M059J (cell line): ENCODE data around the gene ZNF689. TPM values are rescaled to one million over a fixed set of nuclear protein-coding genes. Genes with fewer than 3 reads are reported as not detected.

Experiments used
- DNase-seq: peaks from one replicate; pipeline ENCODE4 v3.0.0-alpha.2; 2012; ENCODE audit warnings: low read depth
- total RNA-seq: library from RNA; depleted of rRNA; stranded (reverse); fragments of >200 nt; shearing (Covaris generic); gene quantifications from 2 replicates; pipeline ENCODE4 v1.2.3, GENCODE V29; 2014; rRNA removed

Gene ZNF689
- total RNA-seq, 1 experiment from 2014 or later: 9.9 TPM

DNA sequence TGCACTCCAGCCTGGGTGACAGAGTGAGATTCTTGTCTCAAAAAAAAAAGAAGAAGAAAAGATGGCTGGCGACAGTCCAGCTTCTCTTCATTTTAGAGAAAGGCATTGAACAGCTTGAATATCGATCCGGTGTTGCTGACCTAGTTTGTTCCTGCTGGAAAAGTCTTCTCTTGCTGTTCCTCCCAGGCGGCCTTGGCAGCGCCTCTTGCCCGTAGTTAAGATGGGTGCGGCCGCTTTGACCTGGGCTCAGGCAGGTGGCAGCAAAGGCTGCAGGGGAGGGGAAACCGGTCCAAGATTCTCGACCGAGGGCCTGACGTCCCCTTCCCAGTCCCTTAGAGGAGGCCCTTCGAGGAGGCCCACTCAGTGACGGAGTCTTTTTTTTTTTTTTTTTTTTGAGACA, 48.2 kb downstream of the ZNF689 start:
- no peak for DNase-seq

DNA sequence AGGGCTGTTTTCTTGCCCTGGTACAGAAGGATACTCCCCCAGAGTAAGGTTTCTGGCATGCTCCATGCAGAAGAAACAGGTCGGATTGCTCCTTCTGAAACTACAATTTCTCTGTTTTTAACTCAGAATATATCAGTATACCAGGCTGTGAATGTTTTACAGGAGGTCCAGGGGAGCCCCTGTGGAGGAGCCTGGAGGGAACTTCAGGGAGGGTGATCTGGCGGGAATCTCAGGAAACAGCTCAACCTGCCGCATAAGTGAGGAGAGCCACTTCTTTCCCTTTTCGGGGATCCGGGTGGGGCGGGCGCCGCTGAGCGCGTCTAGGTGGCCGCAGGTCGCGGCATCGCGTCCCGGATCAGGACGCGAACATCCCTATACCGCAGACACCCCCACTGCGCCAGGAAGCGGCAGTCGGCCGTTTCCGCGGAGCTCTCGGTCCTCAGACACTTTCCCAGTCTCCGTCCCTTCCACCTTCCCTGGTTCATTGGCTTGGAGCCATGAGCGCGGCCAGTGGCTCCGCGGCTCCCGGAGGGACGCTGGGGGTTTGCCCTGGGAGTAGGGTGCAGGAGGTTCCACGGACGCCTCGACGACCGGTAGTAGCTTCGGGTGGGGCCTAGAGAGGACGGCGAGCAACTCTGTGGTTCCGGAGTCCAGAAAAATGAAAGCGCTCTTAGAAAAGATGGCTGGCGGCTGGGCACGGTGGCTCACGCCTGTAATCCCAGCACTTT, 48.9 kb downstream of the ZNF689 start:
- no peak for DNase-seq

DNA sequence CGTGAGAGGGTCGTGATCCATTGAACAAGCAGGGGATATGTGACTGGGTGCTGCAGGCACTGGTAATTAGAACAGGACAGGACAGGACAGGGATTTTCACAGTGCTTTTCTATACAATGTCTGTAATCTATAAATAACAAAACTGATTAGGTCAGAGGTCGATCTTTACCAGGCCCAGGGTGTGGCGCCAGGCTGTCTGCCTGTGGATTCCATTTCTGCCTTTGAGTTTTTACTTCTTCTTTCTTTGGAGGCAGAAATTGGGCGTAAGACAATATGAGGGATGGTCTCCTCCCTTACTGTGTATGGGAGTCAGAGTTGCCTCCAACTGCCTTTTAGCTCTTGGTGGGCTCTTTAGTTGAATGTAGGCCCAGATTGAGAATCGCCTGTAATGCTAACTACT, 50.5 kb downstream of the ZNF689 start:
- DNase-seq: no peak

DNA sequence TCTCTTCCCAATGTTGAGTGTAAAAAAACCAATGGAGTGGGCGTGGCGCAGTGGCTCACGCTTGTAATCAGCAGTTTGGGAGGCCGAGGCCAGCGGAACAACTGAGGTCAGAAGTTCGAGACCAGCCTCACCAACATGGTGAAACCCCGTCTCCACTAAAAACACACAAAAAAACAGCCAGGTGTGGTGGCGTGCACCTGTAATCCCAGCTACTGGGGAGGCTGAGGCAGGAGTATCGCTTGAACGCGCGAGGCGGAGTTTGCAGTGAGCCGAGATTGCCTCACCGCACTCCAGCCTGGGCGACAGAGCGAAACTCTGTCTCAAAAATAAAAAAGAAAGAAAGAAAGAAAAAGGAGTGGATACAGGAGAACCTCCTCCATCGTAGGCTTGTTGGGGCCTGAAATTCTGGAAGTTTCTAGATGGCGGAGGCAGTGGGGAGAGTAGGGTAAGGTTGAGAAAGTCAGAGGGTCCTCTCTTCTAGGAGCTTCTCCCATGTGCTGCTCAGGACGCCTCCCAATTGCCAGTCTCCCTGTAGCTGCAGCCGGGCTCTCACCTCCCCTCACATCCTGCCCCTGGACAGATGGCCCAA, 51.3 kb downstream of the ZNF689 start:
- DNase-seq: no peak

DNA sequence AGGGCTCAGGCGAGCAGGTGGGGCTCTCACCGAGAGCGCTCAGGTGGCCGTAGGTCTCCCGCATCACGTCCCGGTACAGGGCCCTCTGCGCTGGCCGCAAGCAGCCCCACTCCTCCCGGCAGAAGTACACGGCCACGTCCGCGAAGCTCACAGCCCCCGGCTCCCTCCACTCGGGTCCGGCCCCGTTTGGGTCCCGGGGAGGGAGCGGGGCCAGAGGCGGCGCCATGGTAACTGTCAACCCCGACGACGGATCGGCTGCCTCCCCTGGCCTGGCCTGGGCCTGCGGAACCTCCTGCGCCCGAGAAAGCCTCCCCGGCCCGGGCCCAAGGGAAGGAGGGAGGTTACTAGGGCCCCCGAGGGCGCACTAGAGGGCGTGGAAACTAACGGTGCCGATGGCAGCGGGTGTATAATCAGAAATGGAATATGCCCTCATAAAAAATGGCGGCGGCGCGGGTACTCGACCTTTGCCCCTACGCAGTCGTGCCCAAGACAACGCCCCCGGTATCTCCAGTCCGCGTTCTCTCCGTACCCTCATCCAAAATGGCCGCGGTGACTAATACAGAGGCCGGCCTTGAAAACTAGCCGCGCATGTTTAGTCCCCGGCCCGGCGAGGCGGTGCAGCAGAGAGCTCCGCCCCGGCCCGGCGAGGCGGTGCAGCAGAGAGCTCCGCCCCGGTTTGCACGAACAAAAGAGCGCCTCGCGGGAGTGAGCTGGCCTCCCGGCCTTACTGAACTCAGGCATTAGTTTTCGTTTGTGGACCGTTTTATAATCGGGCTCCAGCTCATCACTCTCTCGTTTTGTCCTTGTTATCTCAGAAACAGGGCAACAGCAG, 52.0 kb downstream of the ZNF689 start, which contains the start of gene ZNF764:
Gene ZNF764, minus strand, starts transcription at position 418 of the 832 bp plus-strand sequence. Its CDS starts 192 bp downstream, at position 226.
- peak; percentile 99 for DNase-seq

- no peak for DNase-seq
These were observed 52.6 kb downstream of the ZNF689 start for GRCh38 chr16:30557707-30557956.

DNA sequence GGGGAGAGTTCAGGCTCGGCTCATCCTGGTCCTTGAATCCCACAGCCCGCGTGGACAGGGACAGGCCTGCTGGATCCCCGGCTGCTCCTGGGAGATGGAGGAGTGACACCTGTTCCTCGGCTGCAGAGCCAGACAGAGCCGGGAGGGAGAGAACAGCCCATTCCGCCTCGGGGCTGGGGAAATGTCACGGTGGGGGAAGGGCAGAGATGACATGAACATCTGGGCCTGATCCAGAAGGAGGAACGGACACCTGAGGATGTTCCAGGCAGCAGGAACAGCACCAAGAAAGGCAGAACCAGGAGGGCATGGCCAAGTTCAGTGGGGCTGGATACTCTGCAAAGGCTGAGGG, 54.1 kb downstream of the ZNF689 start:
- no peak for DNase-seq

DNA sequence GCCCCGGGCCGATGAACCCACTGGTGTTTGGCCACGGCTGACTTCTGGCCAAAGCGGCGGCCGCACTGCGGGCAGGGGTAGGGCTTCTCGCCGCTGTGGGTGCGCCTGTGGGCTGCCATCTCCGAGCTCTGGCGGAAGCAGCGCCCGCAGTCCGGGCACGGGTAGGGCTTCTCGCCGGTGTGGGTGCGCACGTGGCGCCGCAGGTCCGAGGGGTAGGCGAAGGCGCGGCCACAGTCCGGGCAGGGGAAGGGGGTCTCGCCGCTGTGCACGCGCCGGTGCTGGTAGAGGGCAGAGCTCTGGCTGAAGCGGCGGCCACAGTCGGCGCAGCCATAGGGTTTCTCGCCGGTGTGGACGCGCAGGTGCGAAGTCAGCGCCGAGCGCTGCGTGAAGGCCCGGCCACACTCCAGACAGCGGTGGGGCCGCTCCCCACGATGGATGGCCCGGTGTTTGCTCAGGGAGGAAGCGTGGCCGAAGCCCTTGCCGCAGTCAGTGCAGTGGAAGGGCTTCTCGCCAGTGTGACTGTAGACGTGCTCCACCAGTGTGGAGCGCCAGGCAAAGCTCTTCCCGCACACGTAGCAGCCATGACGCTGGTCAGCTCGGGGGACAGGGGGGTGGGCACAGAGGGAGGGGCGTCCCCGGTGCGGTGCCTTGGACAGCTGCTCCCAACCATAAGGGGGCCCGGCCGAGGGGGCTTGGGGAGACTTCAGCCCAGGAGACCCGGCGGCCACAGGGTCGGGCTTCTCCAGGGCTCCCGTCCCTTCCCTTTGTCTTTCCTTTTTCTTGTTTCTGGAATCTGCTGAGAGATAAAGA, 54.7 kb downstream of the ZNF689 start:
- DNase-seq: no peak

DNA sequence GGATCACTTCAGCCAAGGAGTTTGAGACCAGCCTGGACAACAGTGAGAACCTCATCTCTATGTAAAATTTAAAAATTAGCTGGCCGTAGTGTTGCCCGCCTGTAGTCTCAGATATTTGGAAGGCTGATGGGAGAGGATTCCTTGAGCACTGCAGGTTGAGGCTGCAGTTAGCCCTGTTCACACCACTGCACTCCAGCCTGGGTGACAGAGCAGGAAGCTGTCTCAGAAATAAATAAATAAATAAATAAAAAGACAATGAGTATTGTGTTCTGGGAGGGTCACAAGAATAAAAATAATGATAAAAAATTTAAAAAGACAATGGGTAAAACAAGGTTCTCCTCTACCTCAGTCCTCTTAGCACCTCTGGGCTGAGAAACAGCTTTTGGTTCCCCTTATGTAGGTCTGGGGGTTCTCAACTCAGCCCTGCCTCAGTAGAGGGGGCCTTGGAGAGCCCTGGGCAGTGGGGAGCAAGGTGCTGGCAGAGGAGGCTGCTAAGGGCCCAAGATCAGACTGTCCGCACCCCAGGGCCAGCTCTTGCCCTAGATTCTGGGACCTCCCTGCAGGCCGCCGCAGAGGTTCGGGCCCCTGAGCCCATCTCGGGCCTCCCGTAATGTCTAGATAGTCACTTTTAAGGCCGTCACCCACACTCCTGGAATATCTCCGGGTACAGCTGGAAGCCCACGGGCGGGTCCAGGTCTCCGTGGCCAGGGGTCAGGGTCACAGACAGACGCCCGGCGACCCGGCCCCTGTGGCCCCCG, 55.5 kb downstream of the ZNF689 start:
- no peak for DNase-seq

DNA sequence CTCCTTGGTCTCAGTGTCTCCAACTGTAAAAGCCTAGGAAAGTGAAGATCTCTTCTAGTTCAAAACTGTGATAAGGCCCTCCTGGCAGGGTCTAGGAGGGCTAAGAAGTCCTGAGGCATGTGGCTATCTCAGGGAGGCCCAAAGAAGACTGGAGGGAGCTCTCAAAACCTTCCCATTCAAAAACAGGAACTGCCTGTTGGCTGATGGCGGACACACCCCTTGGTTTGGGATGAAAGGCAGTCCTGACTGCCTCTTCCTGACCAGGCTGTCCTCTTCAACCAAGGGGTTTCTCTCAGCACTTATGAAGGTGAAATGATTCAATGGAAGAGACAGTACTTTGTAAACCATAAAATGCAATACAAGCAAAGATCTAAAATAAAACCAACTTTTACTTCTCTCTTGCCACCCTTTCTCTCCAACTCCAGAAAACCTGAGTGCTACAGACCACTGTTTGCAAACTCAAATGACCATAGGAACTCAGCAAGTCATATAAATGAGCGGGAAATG, 56.7 kb downstream of the ZNF689 start:
- DNase-seq: no peak

DNA sequence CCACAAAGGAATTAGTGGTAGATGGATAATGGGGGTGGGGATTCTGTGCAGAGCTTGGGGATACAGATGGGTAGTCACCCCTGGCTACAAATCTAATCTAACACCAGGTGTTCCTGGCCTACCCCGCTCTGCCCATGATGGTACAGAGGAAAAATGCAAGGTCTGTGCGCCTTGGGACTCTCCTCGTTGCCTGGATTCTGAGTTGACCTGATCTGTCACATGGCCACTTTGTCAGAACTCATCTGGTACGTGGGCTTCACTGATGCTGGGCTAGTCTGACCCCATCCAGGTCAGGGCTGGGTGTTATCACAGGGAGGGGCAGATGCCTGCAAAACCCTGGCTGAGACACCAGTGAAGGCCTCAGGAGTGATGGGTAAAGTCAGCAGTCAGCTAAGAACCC, 57.2 kb downstream of the ZNF689 start:
- DNase-seq: no peak

Other genes starting within 250 kb of the ZNF689 start
- 25.6 and 45.1 TPM in 2 replicates for gene TBC1D10B, start 239.9 kb downstream of the ZNF689 start, total RNA-seq
- not detected in 2 replicates for gene MYL11, start 235.6 kb downstream of the ZNF689 start, total RNA-seq
- 0.17 TPM in 1 of 2 replicates, not detected in the other for gene SEPTIN1, start 227.8 kb downstream of the ZNF689 start, total RNA-seq
- gene ZNF48, start 215.0 kb downstream of the ZNF689 start, total RNA-seq: 5.9 and 10.6 TPM in 2 replicates
- gene ZNF771, start 202.8 kb downstream of the ZNF689 start, total RNA-seq: 7.1 and 21.8 TPM in 2 replicates
- gene DCTPP1, start 180.4 kb downstream of the ZNF689 start, total RNA-seq: 32.2 and 42.9 TPM in 2 replicates
- gene SEPHS2, start 164.5 kb downstream of the ZNF689 start, total RNA-seq: 5.9 and 11.3 TPM in 2 replicates
- gene ITGAL, start 137.6 kb downstream of the ZNF689 start, total RNA-seq: not detected in 2 replicates
- 30.8 and 49.9 TPM in 2 replicates for gene ZNF768, start 83.8 kb downstream of the ZNF689 start, total RNA-seq
- 3.1 and 7.5 TPM in 2 replicates for gene ZNF747, start 75.5 kb downstream of the ZNF689 start, total RNA-seq
- gene ZNF764, start 52.0 kb downstream of the ZNF689 start, total RNA-seq: 3.8 and 9.4 TPM in 2 replicates
- 7.6 and 10.5 TPM in 2 replicates for gene ZNF688, start 38.7 kb downstream of the ZNF689 start, total RNA-seq
- 4.0 and 6.3 TPM in 2 replicates for gene ZNF785, start 24.7 kb downstream of the ZNF689 start, total RNA-seq
- gene PRR14, start 40.6 kb upstream of the ZNF689 start, total RNA-seq: 6.1 and 14.1 TPM in 2 replicates
- gene FBRS, start 48.0 kb upstream of the ZNF689 start, total RNA-seq: 7.5 and 14.2 TPM in 2 replicates
- 6.9 and 11.7 TPM in 2 replicates for gene SRCAP, start 88.8 kb upstream of the ZNF689 start, total RNA-seq
- gene PHKG2, start 138.0 kb upstream of the ZNF689 start, total RNA-seq: 39.6 and 57.4 TPM in 2 replicates
- gene CFAP119, start 151.7 kb upstream of the ZNF689 start, total RNA-seq: 4.8 and 5.2 TPM in 2 replicates
- 72.4 and 104 TPM in 2 replicates for gene RNF40, start 151.9 kb upstream of the ZNF689 start, total RNA-seq
- gene ZNF629, start 176.8 kb upstream of the ZNF689 start, total RNA-seq: 10.9 and 23.0 TPM in 2 replicates